ENCODE measurements around the gene DNMT1.

DNA sequence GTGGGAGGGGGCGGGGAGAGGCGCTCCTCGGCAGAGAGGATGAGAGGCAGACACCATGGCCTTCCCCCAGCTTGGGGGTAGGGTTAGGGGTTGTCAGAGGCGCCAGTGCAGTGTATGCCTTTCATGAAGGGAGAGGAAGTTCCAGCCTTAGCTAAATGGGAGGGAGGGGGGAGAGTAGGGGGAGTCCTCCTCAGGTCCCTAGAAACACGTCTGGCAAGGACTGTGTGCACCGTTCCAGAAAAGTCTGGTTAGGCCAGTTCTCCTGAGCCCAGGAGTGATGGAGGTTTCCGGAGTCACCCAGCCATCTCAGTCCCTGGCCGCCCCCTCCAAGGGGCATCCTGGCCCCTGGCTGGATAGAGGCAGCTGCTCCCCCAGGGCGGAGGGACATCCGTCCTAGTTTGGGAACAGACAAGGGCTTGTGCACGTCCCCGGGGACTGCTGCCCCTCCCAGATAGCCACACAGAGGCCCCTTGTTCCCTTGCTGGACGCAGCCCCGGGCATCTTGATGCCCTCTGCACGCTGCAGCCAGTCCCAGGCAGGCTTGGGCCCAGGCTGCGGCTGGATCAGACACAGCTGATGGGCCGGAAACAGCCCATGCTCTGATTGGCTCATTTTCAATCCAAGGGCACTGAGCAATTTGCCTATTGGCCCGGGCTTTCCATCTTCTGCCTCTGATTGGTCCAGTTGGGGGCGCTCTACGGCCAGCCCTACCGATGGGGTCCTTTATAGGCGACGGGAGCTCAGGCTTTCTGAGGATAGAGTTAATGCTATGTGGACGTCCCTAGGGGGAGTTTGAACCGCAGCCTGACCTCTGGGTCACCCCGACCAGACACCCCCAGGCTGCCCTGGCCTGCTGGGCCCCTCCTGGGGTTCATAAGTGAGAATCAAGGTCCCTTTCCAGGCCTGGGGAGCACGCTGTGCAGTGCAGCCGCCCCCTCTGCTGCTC is 32.5 kb upstream of the DNMT1 start:
- TF ChIP-seq, protein P1, sequence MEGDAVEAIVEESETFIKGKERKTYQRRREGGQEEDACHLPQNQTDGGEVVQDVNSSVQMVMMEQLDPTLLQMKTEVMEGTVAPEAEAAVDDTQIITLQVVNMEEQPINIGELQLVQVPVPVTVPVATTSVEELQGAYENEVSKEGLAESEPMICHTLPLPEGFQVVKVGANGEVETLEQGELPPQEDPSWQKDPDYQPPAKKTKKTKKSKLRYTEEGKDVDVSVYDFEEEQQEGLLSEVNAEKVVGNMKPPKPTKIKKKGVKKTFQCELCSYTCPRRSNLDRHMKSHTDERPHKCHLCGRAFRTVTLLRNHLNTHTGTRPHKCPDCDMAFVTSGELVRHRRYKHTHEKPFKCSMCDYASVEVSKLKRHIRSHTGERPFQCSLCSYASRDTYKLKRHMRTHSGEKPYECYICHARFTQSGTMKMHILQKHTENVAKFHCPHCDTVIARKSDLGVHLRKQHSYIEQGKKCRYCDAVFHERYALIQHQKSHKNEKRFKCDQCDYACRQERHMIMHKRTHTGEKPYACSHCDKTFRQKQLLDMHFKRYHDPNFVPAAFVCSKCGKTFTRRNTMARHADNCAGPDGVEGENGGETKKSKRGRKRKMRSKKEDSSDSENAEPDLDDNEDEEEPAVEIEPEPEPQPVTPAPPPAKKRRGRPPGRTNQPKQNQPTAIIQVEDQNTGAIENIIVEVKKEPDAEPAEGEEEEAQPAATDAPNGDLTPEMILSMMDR (IDR thresholded peaks at IDR 0.05), result peak; percentile 26; the same call in 1 of the 2 replicates
- no peak for TF ChIP-seq RAD21 (IDR thresholded peaks at IDR 0.05; ENCODE audit: low read length)
- no peak for TF ChIP-seq SMC3 (IDR thresholded peaks at IDR 0.05; ENCODE audit: low read depth, low read length)
- no peak for TF ChIP-seq GABPA (IDR thresholded peaks at IDR 0.05; ENCODE audit: low read depth)
- TF ChIP-seq MEF2A (IDR thresholded peaks at IDR 0.05; ENCODE audit: borderline replicate concordance, low read depth), result no peak
- TF ChIP-seq CHD2 (IDR thresholded peaks at IDR 0.05; ENCODE audit: low read length, partially characterized antibody), result no peak
- no peak for TF ChIP-seq MXI1 (IDR thresholded peaks at IDR 0.05; ENCODE audit: low read depth, low read length)

Data from SK-N-SH (cell line).